Neuronal stem cell (in vitro differentiated cells): ENCODE measurements around the gene FAM98B.

ENCODE experiments used
- DNase-seq: peaks from one replicate; pipeline ENCODE4 v3.0.0-alpha.2; 2013; ENCODE audit warnings: low spot score
- H2AFZ ChIP-seq: one replicate; pipeline ENCODE4 v1.6.1; 2013; ENCODE audit warnings: mild to moderate bottlenecking, low read length, inconsistent platforms
- H2AK5ac ChIP-seq: 2 replicates; pipeline ENCODE4 v1.6.1; 2013; ENCODE audit warnings: low read depth, mild to moderate bottlenecking, inconsistent platforms, low read length, moderate library complexity, mixed read lengths
- H2BK120ac ChIP-seq: 2 replicates; pipeline ENCODE4 v1.6.1; 2013; ENCODE audit warnings: low read depth, mild to moderate bottlenecking, inconsistent platforms, low read length, moderate library complexity, mixed read lengths
- H2BK12ac ChIP-seq: one replicate; pipeline ENCODE4 v1.6.1; 2013; ENCODE audit warnings: low read length, inconsistent platforms
- H2BK15ac ChIP-seq: 2 replicates; pipeline ENCODE4 v1.6.1; 2013; ENCODE audit warnings: mild to moderate bottlenecking, low read length, inconsistent platforms, mixed read lengths
- H2BK5ac ChIP-seq: one replicate; pipeline ENCODE4 v1.6.1; 2013; ENCODE audit warnings: inconsistent platforms, mild to moderate bottlenecking, low read length, moderate library complexity
- H3K14ac ChIP-seq: one replicate; pipeline ENCODE4 v1.6.1; 2013; ENCODE audit warnings: low read length, inconsistent platforms
- H3K18ac ChIP-seq: 2 replicates; pipeline ENCODE4 v1.6.1; 2013; ENCODE audit warnings: low read length, inconsistent platforms
- H3K23ac ChIP-seq: 2 replicates; pipeline ENCODE4 v1.6.1; 2013; ENCODE audit warnings: low read depth, mild to moderate bottlenecking, mixed read lengths, low read length, inconsistent platforms; ENCODE audit not compliant: poor library complexity
- H3K27ac ChIP-seq: replicated peaks from 3 replicates; pipeline ENCODE4 v1.5.1; 2013; ENCODE audit warnings: low read length, inconsistent platforms
- H3K27me3 ChIP-seq, 3 experiments: 2 replicates each; pipeline ENCODE4 v1.6.1; 2013; ENCODE audit warnings: low read length in 3 of 3, mild to moderate bottlenecking in 2 of 3, inconsistent platforms in 1 of 3, low read depth in 1 of 3, mixed read lengths in 1 of 3, moderate library complexity in 1 of 3; ENCODE audit not compliant: control insufficient read depth in 3 of 3, insufficient read depth in 3 of 3
- H3K36me3 ChIP-seq, 2 donors: replicated peaks in 1 of 2; 2 replicates each; pipeline ENCODE4 v1.6.1; 2013; ENCODE audit warnings: low read length in 2 of 2; ENCODE audit not compliant: control insufficient read depth in 2 of 2, insufficient read depth in 2 of 2
- H3K4ac ChIP-seq: 2 replicates; pipeline ENCODE4 v1.6.1; 2013; ENCODE audit warnings: inconsistent platforms, mild to moderate bottlenecking, low read length, moderate library complexity
- H3K4me1 ChIP-seq, 2 donors: 1 replicate in 1 of 2; 2 replicates in 1 of 2; pipeline ENCODE4 v1.6.1; 2013; ENCODE audit warnings: low read length in 2 of 2, low read depth in 1 of 2; ENCODE audit not compliant: control insufficient read depth in 2 of 2, insufficient read depth in 1 of 2
- H3K4me2 ChIP-seq: one replicate; pipeline ENCODE4 v1.6.1; 2013; ENCODE audit warnings: mild to moderate bottlenecking, low read length, inconsistent platforms; ENCODE audit not compliant: insufficient read depth, poor library complexity, severe bottlenecking
- H3K4me3 ChIP-seq, 2 donors: 2 replicates each; pipeline ENCODE4 v1.5.1; 2013; ENCODE audit warnings: low read length in 2 of 2, mild to moderate bottlenecking in 2 of 2, inconsistent platforms in 1 of 2, moderate library complexity in 1 of 2
- H3K79me1 ChIP-seq: one replicate; pipeline ENCODE4 v1.6.1; 2013; ENCODE audit warnings: low read depth, mild to moderate bottlenecking, inconsistent platforms, low read length, moderate library complexity
- H3K9ac ChIP-seq: one replicate; pipeline ENCODE4 v1.6.1; 2013; ENCODE audit warnings: mild to moderate bottlenecking, low read depth, low read length, inconsistent platforms; ENCODE audit not compliant: poor library complexity
- H3K9me3 ChIP-seq, 2 donors: replicated peaks in 1 of 2; 2 replicates each; pipeline versions ENCODE3 to v1.6.1; 2013; ENCODE audit warnings: low read length in 2 of 2, mild to moderate bottlenecking in 2 of 2, inconsistent platforms in 1 of 2, low read depth in 1 of 2, mixed read lengths in 1 of 2, moderate library complexity in 1 of 2; ENCODE audit not compliant: control insufficient read depth in 2 of 2, insufficient read depth in 1 of 2
- H4K8ac ChIP-seq: one replicate; pipeline ENCODE4 v1.6.1; 2013; ENCODE audit warnings: low read depth, mild to moderate bottlenecking, inconsistent platforms, low read length, moderate library complexity
- H4K91ac ChIP-seq: one replicate; pipeline ENCODE4 v1.6.1; 2013; ENCODE audit warnings: low read length, low read depth, mild to moderate bottlenecking, inconsistent platforms; ENCODE audit not compliant: poor library complexity
- WGBS, 2 donors: extraction: QIAGEN DNeasy Blood & Tissue Kit; methylation state at CpG; one replicate each; pipeline ENCODE4 v1.1.7; 2013; ENCODE audit warnings: missing lambda C conversion rate in 2 of 2, mixed read lengths in 1 of 2; ENCODE audit not compliant: insufficient read length in 2 of 2, insufficient replicate concordance in 1 of 2; ENCODE audit errors: extremely low coverage in 2 of 2; 5-methylcytosine and 5-hydroxymethylcytosine counted together

The FAM98B gene

GRCh38 chr15:38476120-38476519 lies 22.2 kb downstream of the FAM98B start:
- Histone ChIP-seq H2AK5ac (no peak overlapping the region), H3K23ac (no peak overlapping the region), H3K14ac (no peak overlapping the region), H3K9me3 (no peaks in the 10 kb centered on the region), H3K18ac (no peak overlapping the region), H2BK5ac (no peak overlapping the region), H3K4ac (no peak overlapping the region), H4K8ac (no peak overlapping the region), H4K91ac (no peak overlapping the region), H3K4me2 (no peak overlapping the region), H3K9ac (no peak overlapping the region), H2BK120ac (no peak overlapping the region), H3K36me3 (peaks cover 8 to 82% of the 10 kb centered on the region in 2 donors), H3K4me3 (no peak overlapping the region), H2BK12ac (no peak overlapping the region), H3K27ac (no peak overlapping the region), H3K4me1 (no peaks in the 10 kb centered on the region), H2BK15ac (no peak overlapping the region), H2AFZ (no peak overlapping the region), H3K27me3 (no peaks in the 10 kb centered on the region), H3K79me1 (no peaks in the 10 kb centered on the region)
- no peak for DNase-seq
- WGBS, 2 donors = no CpG with 5 or more reads among the region's 1 CpG

- no peak overlapping the region for H2BK120ac ChIP-seq
- WGBS, 2 donors = no CpG with 5 or more reads among the region's 4 CpGs
These were observed 23.7 kb downstream of the FAM98B start for GRCh38 chr15:38477637-38478036.

GRCh38 chr15:38479266-38479665 lies 25.3 kb downstream of the FAM98B start:
- H3K4ac ChIP-seq = no peak overlapping the region
- H3K27me3 ChIP-seq = no peaks in the 10 kb centered on the region
- H2BK5ac ChIP-seq = no peak overlapping the region
- no peak overlapping the region for H2BK120ac ChIP-seq
- no peak overlapping the region for H4K91ac ChIP-seq
- peaks cover 10 to 76% of the 10 kb centered on the region in 2 donors for H3K36me3 ChIP-seq
- no peak overlapping the region for H3K4me2 ChIP-seq
- H3K9ac ChIP-seq = no peak overlapping the region
- no peak overlapping the region for H3K18ac ChIP-seq
- no peaks in the 10 kb centered on the region for H3K9me3 ChIP-seq
- H3K14ac ChIP-seq = no peak overlapping the region
- no peaks in the 10 kb centered on the region for H3K4me1 ChIP-seq
- H3K23ac ChIP-seq = no peak overlapping the region
- H3K4me3 ChIP-seq = no peak overlapping the region
- H2BK12ac ChIP-seq = no peak overlapping the region
- H2BK15ac ChIP-seq = no peak overlapping the region
- H3K27ac ChIP-seq = no peak overlapping the region
- no peak overlapping the region for H4K8ac ChIP-seq
- H2AK5ac ChIP-seq = no peak overlapping the region
- H2AFZ ChIP-seq = no peak overlapping the region
- no peak for DNase-seq
- H3K79me1 ChIP-seq = no peaks in the 10 kb centered on the region

More at GRCh38 chr15:38477637-38478036, 23.7 kb downstream of the FAM98B start:
- Histone ChIP-seq H3K14ac (no peak overlapping the region), H2AK5ac (no peak overlapping the region), H3K4me2 (no peak overlapping the region), H4K91ac (no peak overlapping the region), H3K27ac (no peak overlapping the region), H3K79me1 (no peaks in the 10 kb centered on the region), H3K9me3 (no peaks in the 10 kb centered on the region), H4K8ac (no peak overlapping the region), H3K18ac (no peak overlapping the region), H2BK12ac (no peak overlapping the region), H3K9ac (no peak overlapping the region), H3K4me3 (no peak overlapping the region), H3K27me3 (no peaks in the 10 kb centered on the region), H3K23ac (no peak overlapping the region), H3K4me1 (no peaks in the 10 kb centered on the region), H2AFZ (no peak overlapping the region), H2BK15ac (no peak overlapping the region), H3K4ac (no peak overlapping the region), H3K36me3 (peaks cover 10 to 85% of the 10 kb centered on the region in 2 donors), H2BK5ac (no peak overlapping the region)
- DNase-seq = no peak

- H3K4ac ChIP-seq = no peak overlapping the region
- H3K18ac ChIP-seq = no peak overlapping the region
- no peak overlapping the region for H2BK120ac ChIP-seq
- H2BK12ac ChIP-seq = no peak overlapping the region
- H3K4me1 ChIP-seq = no peaks in the 10 kb centered on the region
- no peak overlapping the region for H2AK5ac ChIP-seq
- no peak overlapping the region for H2BK15ac ChIP-seq
- no peak for DNase-seq
- H3K9me3 ChIP-seq = no peaks in the 10 kb centered on the region
- no peak overlapping the region for H2AFZ ChIP-seq
- H3K4me2 ChIP-seq = no peak overlapping the region
- H4K8ac ChIP-seq = no peak overlapping the region
- H4K91ac ChIP-seq = no peak overlapping the region
- H3K79me1 ChIP-seq = no peaks in the 10 kb centered on the region
- no peak overlapping the region for H3K23ac ChIP-seq
- H3K27me3 ChIP-seq = no peaks in the 10 kb centered on the region
- no peak overlapping the region for H2BK5ac ChIP-seq
- H3K14ac ChIP-seq = no peak overlapping the region
- H3K9ac ChIP-seq = no peak overlapping the region
- whole genome bisulfite sequencing, 2 donors = no CpG with 5 or more reads among the region's 1 CpG
- H3K4me3 ChIP-seq = no peak overlapping the region
- no peak overlapping the region for H3K27ac ChIP-seq
- peaks cover 6 to 74% of the 10 kb centered on the region in 2 donors for H3K36me3 ChIP-seq
These were observed 25.8 kb downstream of the FAM98B start for GRCh38 chr15:38479756-38480155.
